ENCODE measurements around the gene XAGE3.
"Not testable (repeated sequence)": the region's sequence is repeated elsewhere in the genome, so short reads cannot be mapped to it uniquely, and the experiment has no call there.

Gene XAGE3, protein sequence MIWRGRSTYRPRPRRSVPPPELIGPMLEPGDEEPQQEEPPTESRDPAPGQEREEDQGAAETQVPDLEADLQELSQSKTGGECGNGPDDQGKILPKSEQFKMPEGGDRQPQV

DNA sequence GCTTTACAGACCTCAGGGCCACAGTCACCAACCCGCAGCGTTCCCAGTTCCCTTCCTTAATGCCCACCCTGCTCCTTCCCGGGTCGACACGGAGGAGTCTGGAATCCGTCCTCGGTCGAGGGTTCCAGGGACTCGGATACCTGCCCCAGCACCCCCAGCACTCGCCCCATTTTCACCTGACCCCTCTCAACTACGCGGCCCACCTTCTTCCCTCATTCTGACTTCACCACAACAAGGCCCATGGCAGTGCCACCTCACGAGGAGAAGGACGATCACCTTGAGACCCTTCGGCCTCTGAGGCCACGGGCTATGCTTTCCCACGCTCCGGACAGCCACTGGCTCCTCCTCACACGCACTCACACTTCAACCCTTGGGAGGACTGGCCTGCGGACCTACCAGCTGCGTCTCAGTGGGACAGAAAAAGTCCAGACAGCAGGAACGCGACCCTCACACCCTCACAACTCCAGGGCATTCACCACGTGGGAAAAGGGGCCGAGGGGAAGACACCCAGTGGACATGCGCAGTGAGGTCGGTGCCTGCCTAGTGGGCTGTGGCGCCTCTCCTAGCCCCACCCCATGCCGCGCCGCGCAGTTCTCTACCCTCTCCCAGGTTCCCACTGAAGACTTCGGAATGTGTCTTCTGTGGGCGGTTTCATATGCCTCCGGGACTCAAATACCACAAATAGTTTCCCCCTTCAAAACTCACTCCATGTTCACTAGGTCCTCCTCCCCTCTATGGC is at the start of gene XAGE3:
Gene XAGE3 (minus strand): TSS at position 474 of the 739 bp plus-strand sequence. CDS start 950 bp downstream, outside the sequence.
- DNase-seq = no peak

DNA sequence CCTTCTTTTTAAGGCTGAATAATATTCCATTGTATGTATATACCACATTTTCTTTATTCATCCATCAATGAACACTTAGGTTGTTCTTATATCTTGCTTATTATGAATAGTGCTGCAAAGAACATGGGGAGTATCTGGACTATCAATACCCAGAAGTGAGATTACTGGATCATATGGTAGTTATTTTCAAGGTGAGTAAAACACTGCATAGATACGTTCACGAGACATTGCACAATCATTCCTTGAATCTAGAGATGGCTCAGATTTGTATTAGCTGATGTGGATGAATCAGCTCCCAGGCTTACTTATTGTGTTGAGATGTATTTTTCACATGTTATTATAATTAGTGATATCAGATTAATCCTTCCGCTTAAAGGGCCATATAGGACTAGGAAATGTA is 46.8 kb upstream of the XAGE3 start:
- DNase-seq = not testable (repeated sequence)

DNA sequence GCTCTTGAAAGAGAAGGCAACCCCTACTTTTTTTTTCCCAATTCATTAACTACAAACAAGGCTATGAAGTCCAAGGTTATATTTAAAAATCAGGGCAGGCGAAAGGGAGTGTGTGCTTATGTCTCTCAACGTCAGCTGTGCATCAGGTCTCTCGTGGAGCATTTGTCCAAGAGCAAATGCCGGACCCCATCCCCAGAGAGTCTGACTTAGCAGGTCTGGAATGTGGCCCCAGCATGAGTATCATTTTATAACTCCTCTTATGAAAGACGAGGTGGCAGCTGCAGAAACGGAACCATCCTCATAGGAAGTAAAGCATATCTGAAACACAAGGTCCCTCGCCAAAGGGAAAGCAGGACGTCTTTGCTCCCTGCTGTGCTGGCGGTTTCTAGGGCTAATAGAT is 45.8 kb upstream of the XAGE3 start:
- DNase-seq = not testable (repeated sequence)

- DNase-seq = not testable (repeated sequence)
Measured at GRCh38 chrX:52909313-52909969, 41.6 kb upstream of the XAGE3 start.

GRCh38 chrX:52907900-52908299 is 40.0 kb upstream of the XAGE3 start:
- DNase-seq = not testable (repeated sequence)

DNA sequence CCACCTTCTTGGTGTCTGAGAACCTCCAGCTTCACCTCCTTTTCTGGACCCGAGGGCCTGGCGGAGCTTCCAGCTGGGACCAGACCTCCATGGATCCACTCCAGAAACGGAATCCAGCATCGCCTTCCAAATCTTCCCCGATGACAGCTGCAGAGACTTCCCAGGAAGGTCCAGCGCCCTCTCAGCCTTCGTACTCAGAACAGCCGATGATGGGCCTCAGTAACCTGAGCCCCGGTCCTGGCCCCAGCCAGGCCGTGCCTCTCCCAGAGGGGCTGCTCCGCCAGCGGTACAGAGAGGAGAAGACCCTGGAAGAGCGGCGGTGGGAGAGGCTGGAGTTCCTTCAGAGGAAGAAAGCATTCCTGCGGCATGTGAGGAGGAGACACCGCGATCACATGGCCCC is 39.3 kb upstream of the XAGE3 start:
- not testable (repeated sequence) for DNase-seq

DNA sequence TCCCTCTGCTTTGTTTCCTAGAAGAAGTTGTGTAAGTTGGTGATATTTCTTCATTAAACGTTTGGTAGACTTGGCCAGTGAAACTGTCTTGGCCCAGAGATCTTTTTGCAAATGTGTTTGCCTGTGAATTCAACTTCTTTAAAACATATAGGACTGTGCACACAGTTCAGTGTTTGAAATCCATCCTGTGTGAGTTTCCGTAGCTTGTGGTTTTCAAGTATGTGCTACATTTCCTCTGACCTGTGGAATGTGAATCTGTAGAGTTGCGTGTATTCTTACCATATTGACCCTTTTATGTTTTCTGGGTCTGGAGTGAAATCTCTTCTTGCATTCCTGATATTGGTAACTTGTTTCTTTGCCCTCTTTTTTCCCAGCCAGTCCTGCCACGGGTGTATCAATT is 38.2 kb upstream of the XAGE3 start:
- not testable (repeated sequence) for DNase-seq

DNA sequence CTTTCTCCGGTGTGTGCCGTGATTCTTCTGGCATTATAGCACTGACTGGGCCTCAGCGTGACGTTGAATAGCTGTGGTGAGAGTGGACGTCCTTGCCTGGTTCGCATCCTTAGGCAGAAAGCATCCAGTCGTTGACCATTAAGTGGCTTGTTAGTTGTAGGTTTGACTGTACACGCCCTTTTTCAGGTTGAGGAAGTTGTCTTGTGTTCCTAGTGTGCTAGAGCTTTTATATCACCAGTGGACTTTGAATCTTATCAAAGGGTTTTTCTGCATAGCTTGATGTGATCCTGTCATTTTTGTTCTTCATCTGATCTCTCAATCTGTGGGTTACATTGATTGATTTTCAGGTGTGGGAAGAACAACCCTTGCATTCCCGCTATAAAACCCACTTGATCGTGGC is 37.6 kb upstream of the XAGE3 start:
- not testable (repeated sequence) for DNase-seq

DNA sequence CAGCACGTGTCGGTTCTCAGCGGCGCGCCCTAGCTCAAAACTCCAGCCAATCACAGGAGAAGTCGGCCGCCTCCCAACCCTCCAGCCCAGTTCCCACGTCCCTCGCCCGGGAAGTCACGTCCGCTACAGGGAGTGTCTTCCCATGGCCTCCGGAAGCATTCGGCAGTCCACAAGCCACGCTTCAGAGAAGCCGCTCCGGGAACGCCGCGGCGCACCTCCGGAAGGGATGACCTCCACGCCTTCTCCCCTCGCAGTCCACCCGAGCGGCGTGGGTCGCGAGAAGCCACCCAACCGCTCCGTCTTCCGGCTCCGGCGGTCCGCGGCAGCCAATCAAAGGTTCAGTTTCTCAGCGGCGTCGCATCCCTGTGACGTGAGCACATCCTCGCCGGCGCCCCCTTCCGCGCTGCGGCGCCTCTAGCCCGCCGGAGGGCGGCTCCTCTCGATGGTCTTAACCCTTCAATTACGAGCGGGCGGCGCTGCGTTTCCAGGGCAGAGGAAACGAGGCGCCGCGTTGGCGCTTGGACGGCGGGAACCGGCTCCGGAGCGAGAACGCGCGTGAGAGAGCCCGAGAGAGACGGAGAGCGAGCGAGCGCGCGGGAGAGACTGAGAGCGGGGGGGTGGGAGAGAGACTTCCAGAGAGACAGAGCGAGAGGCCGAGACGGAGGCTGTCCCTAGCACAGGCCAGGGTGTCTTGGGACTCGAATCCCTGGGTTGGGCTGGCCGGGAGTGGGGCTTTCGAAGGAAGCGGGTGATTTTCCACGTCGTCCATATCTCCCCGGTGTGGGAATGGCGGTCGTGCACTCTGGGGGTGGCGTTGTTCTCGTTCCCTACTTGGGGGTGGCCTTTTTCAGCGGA is 29.2 kb upstream of the XAGE3 start, which contains the start of gene FAM156B:
Gene FAM156B (plus strand): TSS at position 476 of the 855 bp plus-strand sequence. CDS start 9,896 bp downstream, outside the sequence.
- DNase-seq = not testable (repeated sequence)

DNA sequence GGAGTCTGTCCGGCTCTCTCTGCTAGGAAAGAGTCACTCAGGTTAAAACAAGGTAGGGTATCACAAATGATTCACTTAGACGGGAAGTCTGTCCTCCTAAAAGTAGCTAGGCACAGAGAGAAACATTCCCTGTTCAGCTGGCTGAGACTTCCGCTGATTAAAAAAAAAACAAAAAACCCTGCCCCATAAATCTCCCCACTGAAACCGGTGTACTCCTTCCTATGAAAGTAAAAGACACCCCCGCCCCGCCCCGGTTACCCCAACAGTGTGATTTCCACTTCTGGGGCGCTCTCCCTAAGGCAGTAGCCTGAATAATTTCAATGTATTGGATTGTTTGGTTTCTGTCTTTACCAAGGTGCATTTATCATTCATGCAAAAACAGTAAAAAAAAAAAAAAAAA is 28.6 kb upstream of the XAGE3 start:
- DNase-seq = not testable (repeated sequence)

DNA sequence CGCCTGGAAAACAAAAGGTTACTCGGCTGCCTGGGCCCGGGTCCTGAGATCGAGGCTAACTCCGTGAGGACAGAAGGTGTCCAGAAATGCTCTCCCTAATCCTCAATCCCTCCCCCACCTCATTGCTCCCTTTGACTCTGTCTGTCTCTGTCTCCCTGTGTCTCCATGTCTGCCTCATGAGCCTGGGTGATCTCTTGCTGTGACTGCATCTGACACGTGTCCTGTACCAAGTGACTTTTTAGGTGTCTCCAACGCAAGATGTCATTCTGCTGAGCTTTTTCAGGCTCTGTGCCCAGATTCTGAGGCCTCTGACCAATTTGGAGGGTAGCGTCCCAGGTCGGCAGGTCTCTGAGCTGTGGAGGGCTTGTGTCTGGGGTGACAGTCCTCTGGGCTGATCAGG is 20.2 kb upstream of the XAGE3 start:
- not testable (repeated sequence) for DNase-seq

- not testable (repeated sequence) for DNase-seq
Measured at GRCh38 chrX:52887459-52887858, 19.6 kb upstream of the XAGE3 start.

DNA sequence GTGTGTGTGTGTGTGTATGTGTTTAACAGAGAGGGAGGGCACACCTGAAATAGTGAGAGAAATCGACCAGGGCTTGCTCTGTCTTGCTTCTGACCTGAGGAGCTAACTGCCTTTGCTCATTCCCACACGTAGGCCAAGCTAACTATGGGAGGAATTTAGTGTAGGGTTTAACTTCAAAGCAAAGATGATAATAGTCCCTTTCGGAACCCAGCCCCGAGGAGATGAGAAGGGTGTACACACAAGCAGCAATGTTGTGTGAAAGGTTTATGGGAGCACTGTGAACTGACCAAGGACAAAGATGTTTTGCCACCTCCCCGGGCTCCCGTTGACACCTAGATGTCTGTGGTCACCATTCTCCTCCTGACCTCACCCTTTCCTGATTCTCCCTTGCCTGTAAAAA is 8.5 kb upstream of the XAGE3 start:
- not testable (repeated sequence) for DNase-seq

GRCh38 chrX:52875436-52875835 is 7.6 kb upstream of the XAGE3 start:
- not testable (repeated sequence) for DNase-seq

GRCh38 chrX:52874661-52875060 is 6.8 kb upstream of the XAGE3 start:
- no peak for DNase-seq

GRCh38 chrX:52873825-52874224 is 5.9 kb upstream of the XAGE3 start:
- DNase-seq = not testable (repeated sequence)

- DNase-seq = no peak
Measured at GRCh38 chrX:52870046-52870445, 2.2 kb upstream of the XAGE3 start.

DNA sequence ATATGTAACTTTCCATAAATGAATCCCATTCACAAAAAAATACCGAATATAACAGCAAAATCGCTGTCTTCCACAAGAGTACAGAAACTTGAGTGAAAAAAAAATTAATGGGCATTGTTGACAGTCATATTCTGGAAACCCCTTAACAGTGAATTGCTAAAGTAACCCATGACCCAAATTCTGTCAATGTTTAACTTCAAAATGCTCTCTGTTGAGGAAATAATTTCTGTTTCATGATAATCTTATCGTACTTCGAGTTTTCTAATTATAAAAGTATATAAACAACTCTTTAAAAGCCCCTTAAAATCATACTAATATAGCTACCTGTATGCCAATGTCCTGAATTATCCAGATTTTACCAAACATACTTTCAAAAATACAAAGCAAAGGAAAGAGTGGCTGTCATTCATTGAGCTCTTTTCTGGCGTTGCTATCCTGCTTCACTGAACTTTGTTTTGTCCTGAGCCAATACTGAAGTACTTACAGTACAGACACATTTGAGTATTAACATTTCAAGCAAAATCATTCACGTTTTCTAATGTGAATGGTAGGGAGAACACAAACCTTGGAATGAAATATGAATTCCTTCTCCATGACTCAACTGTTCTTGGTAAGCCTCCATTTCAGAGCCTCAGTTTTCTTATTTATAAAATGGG is 2.4 kb downstream of the XAGE3 start:
- no peak for DNase-seq

DNA sequence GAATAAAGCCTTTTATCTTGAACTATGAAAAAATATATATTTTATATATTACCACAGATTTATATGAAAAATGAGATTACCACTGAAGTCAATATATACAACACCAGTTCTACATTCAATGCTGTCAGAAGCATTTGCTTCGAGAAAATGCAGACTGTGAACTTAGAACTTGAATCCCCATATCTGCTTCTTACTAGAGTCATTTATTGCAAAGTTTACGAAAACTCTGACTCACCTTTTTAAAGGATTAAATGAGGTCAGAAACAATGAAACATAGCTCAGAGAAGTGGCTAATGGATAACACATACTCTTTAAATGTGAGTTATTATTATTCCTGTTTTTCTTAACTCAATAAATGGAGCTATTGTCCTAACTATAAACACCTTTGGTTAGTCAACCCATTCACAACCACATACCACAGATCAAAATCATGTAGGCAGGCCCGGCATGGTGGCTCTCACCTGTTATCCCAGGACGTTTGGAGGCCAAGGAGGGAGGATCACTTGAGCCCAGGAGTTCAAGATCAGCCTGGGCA is 10.8 kb downstream of the XAGE3 start:
- not testable (repeated sequence) for DNase-seq

DNA sequence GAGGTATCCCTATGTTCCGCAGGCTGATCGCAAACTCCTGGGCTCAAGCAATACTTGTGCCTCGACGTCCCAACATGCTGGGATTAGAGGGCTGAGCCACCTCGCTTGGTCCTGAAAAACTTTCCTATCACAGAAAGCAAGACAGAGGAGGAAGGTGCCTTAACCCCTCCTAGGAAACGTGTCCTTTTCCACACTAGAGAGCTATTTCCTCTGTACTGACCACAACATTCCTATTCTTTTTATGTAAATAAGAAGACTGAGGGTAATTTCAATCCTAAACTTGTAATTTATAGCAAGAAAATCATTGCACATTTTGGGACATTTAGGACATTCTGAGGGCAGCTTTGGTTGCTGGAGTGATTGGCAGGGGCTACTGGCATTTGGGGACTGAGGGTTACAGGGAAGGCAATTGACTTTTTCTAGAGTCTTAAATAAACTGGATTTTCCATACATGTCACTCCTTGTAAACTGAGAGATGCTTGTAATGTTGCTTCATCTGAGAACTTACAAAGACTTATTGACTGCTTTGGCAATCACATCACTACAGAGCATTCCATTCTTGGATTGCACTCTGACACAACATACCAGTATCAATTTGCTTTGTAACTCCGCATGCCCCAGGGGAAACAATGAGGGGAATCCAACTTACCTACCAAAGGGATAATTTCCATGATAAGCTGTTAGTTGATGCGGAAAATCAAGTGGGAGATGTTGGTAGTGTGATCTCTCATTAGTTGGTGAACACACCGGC is 15.6 kb downstream of the XAGE3 start:
- no peak for DNase-seq

- DNase-seq = not testable (repeated sequence)
Measured at GRCh38 chrX:52843619-52844018, 24.3 kb downstream of the XAGE3 start.

Data from NCI-H1048 (cell line).